Umbilical cord (tissue), 2 donors: ENCODE measurements around the gene ZFAND2A. TPM values are rescaled to one million over a fixed set of nuclear protein-coding genes. Genes with fewer than 3 reads are reported as not detected.
"Not testable (repeated sequence)": the region's sequence is repeated elsewhere in the genome, so short reads cannot be mapped to it uniquely, and the experiment has no call there.

Experiments
- DNase-seq: peaks from one replicate; pipeline ENCODE4 v3.0.0-alpha.2; 2015; ENCODE audit warnings: low spot score
- total RNA-seq: library from RNA; depleted of rRNA; stranded (reverse); fragments of >200 nt; gene quantifications from one replicate; pipeline ENCODE4 v1.2.3, GENCODE V29; 2014; ENCODE audit warnings: low replicate concordance; ENCODE audit not compliant: insufficient read depth

Gene ZFAND2A, protein sequence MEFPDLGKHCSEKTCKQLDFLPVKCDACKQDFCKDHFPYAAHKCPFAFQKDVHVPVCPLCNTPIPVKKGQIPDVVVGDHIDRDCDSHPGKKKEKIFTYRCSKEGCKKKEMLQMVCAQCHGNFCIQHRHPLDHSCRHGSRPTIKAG
- 20.5 TPM for total RNA-seq

DNA sequence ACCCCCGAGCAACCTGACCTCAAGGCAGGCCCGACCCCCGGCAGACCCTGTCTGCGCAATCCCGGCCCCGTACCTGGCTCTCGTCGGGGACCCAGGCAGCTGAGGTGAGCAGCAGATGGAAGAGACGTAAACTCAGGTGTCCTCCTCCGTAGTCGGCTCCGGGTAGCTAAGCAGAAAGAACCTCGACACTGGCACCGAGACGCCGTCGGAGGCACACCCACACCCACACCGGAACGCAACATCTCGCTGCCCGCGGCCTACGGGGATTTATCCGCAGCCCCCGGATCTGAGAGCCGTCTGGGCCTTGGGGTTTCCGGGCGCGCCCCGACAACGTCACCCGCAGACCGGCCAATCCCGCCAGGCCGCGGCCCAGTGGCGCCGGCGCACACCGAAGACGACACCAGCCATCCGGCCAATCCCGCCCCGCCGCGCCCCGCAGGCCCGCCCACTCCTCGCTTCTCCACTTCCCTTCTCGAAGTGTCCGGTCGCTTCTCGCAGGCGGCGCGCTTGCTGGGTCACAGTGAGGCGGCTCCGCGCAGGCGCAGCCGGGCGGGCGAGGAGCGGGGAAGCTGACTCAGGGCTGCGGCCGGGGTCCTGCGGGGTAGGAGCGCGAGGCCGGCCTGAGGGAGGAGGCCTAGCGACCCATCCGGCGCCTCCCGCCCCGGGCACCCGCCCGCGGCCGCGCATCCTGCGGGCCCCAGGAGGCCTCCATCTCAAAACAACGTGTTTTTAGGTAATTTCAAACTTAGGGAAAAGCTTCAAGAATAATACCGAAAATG, at the start of gene ZFAND2A:
TSS of gene ZFAND2A (minus strand) at position 306 of the 779 bp plus-strand sequence. CDS start 1,984 bp downstream, outside the sequence.
- DNase-seq, result peak; percentile 99

DNA sequence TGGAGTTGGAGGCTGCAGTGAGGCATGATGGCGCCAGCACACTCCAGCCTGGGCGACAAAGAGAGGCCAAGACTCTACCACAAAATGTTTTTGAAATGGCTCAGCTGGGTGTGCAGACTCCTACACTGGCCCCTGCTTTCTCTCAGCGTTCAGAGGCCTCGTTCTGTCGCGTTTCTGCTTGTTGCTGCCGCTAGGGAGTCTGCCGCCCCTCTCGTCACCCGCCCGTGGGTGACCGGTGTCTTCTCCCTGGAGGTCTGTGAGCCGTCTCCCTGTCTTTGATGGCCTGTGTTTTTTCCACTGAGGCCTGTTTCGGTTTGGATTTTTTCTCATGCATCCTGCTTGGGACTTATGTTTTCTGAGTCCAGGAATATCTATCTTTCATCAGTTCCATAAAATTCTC, 49.1 kb upstream of the ZFAND2A start:
- no peak for DNase-seq

DNA sequence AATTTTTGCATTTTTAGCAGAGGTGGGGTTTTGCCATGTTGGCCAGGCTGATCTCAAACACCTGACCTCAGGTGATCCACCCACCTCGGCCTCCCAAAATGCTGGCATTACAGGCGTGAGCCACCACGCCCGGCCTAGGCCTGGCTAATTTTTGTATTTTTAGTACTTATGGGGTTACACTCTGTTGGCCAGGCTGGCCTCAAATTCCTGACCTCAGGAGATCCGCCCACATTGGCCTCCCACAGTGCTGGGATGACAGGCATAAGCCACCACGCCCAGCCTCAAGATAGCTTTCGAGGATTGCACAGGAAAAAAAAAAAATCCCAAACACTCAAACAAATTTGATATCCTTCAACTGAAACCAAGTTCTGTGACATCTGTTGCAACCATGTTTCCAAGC, 45.7 kb upstream of the ZFAND2A start:
- DNase-seq, result not testable (repeated sequence)

GRCh38 chr7:1204460-1205140, 44.6 kb upstream of the ZFAND2A start:
- no peak for DNase-seq

DNA sequence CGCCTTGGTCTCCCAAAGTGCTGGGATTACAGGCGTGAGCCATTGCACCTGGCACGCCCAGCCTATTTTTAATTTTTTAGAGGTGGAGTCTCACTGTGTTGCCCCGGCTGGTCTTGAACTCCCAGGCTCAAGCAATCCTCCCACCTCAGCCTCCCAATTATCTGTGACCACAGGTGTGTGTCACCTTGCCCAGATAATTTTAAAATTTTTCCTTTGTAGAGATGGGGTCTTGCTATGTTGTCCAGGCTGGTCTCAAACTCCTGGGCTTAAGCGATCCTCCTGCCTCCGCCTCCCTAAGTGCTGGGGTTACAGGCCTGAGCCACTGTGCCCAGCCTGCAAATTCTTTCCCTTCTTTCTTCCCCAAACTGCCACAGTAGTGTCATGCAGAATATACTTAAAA, 42.9 kb upstream of the ZFAND2A start:
- DNase-seq, result not testable (repeated sequence)

DNA sequence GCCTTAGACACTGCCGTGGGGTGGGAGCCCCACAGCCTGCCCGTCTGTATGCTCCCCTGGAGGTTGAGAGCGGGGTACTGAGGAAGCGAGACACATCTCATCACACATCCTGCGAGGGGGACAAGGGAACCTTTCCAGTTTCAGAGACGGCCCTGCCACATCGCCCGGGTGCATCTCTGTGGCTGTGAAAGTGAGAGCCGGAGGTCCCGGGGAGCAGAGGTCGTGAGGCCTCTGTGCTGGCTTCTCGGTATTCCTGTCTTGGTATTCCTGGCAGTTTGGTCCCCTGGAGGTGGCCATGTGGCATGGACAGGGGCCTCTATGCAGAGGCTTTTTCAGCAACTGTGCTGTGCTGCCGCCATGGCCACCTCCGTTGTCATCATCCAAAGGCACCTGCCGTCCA, 41.9 kb upstream of the ZFAND2A start:
- DNase-seq, result no peak

GRCh38 chr7:1200045-1200444, 40.0 kb upstream of the ZFAND2A start:
- peak; percentile 14 for DNase-seq

DNA sequence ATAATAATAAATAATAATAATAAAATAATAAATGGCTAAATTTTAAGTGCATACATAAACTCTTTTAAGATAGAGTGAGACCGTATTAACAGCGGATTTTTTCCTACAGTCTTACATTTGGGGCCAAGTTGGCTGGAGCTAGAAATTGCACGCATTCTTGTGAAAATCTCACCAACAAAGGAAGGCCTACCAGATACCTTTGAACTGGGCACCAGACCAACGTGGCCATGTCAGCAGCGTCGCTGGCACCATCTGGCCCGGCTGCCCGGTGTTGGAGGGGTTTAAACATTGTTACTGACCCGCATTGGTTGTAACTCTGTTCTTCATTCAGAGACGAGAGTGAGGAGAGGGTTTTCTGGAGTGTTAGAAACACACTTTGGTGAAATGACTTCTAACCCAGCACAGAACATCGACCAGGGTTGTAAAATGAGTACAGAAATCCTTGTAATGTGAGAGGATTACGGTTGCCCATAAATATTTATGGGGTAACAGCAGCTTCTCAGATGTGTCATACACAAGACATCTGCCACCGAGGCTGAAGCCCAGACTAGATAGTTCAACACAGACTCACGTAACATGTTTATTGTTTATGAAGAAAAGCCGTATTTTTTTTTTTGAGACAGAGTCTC, 38.1 kb upstream of the ZFAND2A start:
- DNase-seq, result peak; percentile 70

- DNase-seq, result no peak
Observed at GRCh38 chr7:1196950-1197349, 37.0 kb upstream of the ZFAND2A start.

GRCh38 chr7:1196441-1196840, 36.4 kb upstream of the ZFAND2A start:
- DNase-seq, result not testable (repeated sequence)

DNA sequence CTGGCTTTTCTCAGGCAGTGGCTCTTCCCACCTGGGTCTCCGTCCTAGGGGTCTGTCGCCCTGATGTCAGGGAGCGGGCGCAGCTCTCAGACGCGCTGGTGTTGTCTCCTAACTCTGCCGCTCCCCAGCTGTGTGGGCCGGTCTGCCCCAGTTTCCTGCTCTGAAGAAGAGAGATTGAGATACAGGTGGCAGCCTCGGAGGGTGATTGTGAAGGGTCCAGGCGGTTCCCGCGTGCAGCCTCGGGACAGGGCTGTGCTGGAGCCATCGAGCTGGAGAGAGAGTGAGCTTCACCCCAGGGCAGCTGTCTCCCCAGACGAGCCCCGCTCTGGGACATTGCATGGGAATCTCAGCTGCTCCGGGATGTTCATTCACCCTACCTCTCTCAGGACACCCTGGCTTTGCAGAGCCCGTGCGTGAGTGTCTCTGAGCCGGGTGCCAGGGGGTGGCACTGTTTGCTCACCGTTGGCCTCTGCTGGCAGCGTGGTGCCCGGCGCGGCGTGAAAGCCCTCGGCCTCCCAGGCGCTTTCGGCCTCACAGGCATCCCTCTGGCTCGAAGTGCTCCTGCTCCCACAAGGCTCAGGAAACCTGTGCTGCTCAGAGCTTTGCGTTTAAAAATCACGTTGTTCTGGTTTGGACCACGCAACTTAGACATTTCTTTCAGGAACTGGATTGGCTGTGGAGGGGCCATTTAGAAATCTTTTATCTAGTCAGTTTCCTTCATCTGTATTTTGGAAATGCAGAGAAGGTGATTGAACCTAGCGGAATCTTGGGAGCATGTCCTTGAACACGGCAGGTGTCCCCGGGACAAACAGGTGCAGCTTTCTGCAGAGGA, 33.8 kb upstream of the ZFAND2A start:
- DNase-seq, result peak; percentile 31

DNA sequence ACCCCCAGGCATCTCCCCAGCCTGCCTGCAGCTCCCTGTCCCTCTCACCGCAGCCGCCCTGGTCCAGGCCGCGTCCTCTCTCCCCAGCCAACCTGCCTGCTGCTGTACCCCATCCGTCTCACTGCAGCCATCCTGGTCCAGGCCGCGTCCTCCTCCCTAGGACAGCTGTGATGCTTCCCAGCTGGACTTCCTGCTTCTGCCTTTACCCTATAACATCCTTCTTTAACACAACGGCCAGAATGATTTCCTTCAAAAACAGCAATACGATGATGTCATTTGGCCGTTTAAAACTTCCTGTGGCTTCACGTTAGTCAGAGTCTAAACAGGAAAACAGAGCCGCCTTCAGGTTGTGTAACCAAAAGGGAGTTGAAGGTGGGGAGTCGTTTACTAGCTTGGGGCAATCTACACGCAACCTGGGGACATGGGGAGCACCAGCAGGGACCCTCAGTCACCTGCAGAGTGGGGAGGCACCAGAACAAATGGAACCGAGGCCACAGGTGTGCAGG, 32.2 kb upstream of the ZFAND2A start:
- DNase-seq, result peak; percentile 29

- DNase-seq, result no peak
Observed at GRCh38 chr7:1189986-1190772, 30.2 kb upstream of the ZFAND2A start.

- no peak for DNase-seq
Observed at GRCh38 chr7:1188720-1189294, 28.8 kb upstream of the ZFAND2A start.

DNA sequence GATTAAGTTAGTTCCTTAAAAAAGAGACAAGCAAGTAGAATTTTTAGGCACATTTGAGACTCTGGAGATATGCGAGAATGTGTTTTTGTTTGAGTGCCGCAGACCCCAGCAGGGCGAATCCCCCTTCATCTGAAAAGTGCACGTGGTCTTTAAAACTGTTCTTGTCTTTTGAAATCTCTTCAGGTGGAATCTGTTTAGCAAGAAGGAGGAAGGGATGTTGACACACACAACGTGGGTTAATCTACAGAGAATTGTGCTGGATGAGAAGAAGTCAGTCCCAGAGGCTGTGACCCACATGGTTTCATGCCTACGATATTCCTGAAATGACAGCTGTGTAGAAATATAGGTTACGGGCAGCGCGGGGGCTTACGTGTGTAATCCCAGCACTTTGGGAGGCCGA, 27.1 kb upstream of the ZFAND2A start:
- no peak for DNase-seq

- DNase-seq, result peak; percentile 34
Observed at GRCh38 chr7:1181640-1182039, 21.6 kb upstream of the ZFAND2A start.

GRCh38 chr7:1181031-1181430, 21.0 kb upstream of the ZFAND2A start:
- DNase-seq, result no peak

DNA sequence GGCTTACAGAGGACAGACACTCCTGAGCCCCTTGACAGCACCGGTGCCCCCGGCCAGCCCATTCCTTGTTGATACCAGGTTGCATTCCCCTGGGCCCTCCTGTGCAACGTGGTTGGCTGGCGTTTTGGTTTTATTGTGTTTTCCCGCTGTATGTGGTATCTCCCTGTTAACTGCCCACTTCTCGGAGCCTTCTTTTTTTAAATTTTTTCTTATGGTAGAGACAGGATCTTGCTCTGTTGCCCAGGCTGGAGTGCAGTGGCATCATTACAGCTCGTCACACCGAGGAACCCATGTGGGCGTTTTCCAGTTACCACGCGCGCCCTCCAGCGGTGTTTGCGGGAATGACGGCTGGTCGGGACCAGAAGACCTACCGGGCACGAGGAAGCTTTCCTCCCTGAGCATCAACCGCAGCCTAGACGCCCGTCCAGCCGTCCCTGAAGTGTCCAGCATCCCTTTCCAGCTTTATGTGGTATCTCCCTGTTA, 16.9 kb upstream of the ZFAND2A start:
- DNase-seq, result peak; percentile 25

GRCh38 chr7:1175967-1176851, 16.2 kb upstream of the ZFAND2A start:
- DNase-seq, result peak; percentile 77
